ENCODE results near the gene DPP9. TPM values are rescaled to one million over a fixed set of nuclear protein-coding genes. Genes with fewer than 3 reads are reported as not detected.

The DPP9 gene
- total RNA-seq, 1 experiment from 2014 or later: 129 TPM

DNA sequence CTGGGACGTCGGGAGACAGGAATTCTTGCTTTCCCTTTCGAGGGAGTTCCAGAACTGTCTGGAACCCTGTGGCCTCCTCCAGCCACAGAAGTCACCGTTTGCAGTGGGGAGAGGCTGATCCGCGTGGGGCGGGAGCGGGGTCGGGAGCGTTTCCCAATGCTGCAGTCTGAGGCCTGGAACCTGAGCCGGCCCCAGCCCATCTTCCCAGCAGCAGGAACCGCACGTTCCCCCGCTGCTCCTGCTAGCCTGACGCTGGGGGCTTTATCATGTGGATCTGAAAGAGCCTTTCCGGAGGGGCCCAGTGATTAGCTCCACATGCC is 13.4 kb downstream of the DPP9 start:
- Histone ChIP-seq H3K9me2 (replicated peaks; ENCODE audit: low read length) (no peaks in the 10 kb centered on the region), H3K4me1 (ENCODE audit: insufficient read depth, low read length) (peaks cover 23% of the 10 kb centered on the region), H3K79me2 (ENCODE audit: low read length) (peaks cover 40% of the 10 kb centered on the region), H3K27me3 (ENCODE audit: low read length) (no peaks in the 10 kb centered on the region), H3K27ac (ENCODE audit: low read length) (no peak overlapping the region), H3K4me2 (ENCODE audit: low read length) (no peak overlapping the region), H3K9ac (ENCODE audit: low read length) (no peak overlapping the region), H4K20me1 (ENCODE audit: low read length) (no peaks in the 10 kb centered on the region), H3K4me3 (ENCODE audit: low read length) (no peak overlapping the region), H3F3A (ENCODE audit: low read length, unreplicated experiment) (no peaks in the 10 kb centered on the region), H2AFZ (ENCODE audit: low read length) (no peak overlapping the region), H3K36me3 (ENCODE audit: low read depth, low read length) (peaks cover 40% of the 10 kb centered on the region), H3K9me3 (ENCODE audit: low read length) (no peaks in the 10 kb centered on the region)
- CTCF ChIA-PET: no interaction called here
- POLR2A ChIA-PET (ENCODE audit: unreplicated experiment): no interaction called here
- no TSS peak for BruUV-seq (replicated peaks)
- DNase-seq (no peak), ATAC-seq (no peak)
- intact Hi-C loops (cut with micrococcal nuclease): no loop called here
- TF ChIP-seq, protein P1, sequence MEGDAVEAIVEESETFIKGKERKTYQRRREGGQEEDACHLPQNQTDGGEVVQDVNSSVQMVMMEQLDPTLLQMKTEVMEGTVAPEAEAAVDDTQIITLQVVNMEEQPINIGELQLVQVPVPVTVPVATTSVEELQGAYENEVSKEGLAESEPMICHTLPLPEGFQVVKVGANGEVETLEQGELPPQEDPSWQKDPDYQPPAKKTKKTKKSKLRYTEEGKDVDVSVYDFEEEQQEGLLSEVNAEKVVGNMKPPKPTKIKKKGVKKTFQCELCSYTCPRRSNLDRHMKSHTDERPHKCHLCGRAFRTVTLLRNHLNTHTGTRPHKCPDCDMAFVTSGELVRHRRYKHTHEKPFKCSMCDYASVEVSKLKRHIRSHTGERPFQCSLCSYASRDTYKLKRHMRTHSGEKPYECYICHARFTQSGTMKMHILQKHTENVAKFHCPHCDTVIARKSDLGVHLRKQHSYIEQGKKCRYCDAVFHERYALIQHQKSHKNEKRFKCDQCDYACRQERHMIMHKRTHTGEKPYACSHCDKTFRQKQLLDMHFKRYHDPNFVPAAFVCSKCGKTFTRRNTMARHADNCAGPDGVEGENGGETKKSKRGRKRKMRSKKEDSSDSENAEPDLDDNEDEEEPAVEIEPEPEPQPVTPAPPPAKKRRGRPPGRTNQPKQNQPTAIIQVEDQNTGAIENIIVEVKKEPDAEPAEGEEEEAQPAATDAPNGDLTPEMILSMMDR (conservative IDR thresholded peaks at IDR 0.05; ENCODE audit: low read depth, low read length): no peak

DNA sequence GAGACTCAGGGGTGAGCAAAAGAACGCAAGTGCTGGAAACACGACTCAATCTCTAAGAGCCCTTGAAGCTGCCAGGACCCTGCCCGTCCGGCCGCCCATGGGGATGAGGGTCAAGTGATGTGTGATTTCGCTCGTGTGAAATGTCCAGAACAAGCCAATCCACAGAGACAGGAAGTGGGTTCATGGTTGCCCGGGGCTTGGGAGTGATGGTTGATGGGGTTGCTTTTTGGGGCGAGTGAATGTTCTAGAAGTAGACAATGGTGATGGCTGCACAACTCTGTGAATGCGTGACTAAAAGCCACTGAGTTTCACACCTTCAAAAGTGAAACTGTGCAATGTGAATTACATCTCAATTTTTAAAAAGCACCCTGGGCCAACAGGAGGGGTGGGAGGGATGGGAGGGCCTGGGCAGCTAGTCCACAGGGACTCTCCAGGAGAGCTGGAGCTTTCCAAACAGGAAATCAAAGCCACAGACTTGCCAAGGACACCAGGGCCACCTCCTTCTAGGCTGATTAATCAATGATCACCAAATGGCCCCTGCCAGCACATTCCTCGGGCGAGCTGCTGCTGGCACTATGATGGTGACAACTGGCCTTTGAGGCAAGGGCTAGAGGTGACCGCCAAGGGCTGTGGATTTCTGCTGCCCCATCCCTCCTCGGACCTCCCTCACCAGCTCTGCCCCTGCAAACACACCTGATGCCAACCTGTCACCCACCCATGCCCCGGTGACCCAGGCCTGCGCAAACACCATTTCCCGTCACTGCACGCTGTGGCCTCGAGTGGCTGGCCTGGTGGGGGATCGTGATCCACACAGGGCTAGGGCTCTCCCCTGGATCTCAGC is 14.0 kb downstream of the DPP9 start:
- CTCF ChIA-PET: no interaction called here
- peaks cover 20% of the 10 kb centered on the region for H3K4me1 ChIP-seq (ENCODE audit: insufficient read depth, low read length)
- H3K9me3 ChIP-seq (ENCODE audit: low read length): no peaks in the 10 kb centered on the region
- peaks cover 38% of the 10 kb centered on the region for H3K36me3 ChIP-seq (ENCODE audit: low read depth, low read length)
- TF ChIP-seq, protein P1 (conservative IDR thresholded peaks at IDR 0.05; ENCODE audit: low read depth, low read length): no peak
- TF ChIP-seq EZH2phosphoT487 (IDR thresholded peaks at IDR 0.05; ENCODE audit: borderline replicate concordance, low read length) (no peak), EZH2 (IDR thresholded peaks at IDR 0.05; ENCODE audit: low read length, unreplicated experiment) (no peak)
- no peak overlapping the region for H2AFZ ChIP-seq (ENCODE audit: low read length)
- H3K9me2 ChIP-seq (replicated peaks; ENCODE audit: low read length): no peaks in the 10 kb centered on the region
- no peak overlapping the region for H3K9ac ChIP-seq (ENCODE audit: low read length)
- H3K4me2 ChIP-seq (ENCODE audit: low read length): no peak overlapping the region
- H4K20me1 ChIP-seq (ENCODE audit: low read length): no peaks in the 10 kb centered on the region
- ATAC-seq: no peak
- no TSS peak for BruUV-seq (replicated peaks)
- intact Hi-C loops (cut with micrococcal nuclease): no loop called here
- no peaks in the 10 kb centered on the region for H3F3A ChIP-seq (ENCODE audit: low read length, unreplicated experiment)
- no peak overlapping the region for H3K4me3 ChIP-seq (ENCODE audit: low read length)
- DNase-seq: no peak
- H3K27me3 ChIP-seq (ENCODE audit: low read length): no peaks in the 10 kb centered on the region
- POLR2A ChIA-PET (ENCODE audit: unreplicated experiment): no interaction called here
- no peak overlapping the region for H3K27ac ChIP-seq (ENCODE audit: low read length)
- H3K79me2 ChIP-seq (ENCODE audit: low read length): peaks cover 36% of the 10 kb centered on the region

DNA sequence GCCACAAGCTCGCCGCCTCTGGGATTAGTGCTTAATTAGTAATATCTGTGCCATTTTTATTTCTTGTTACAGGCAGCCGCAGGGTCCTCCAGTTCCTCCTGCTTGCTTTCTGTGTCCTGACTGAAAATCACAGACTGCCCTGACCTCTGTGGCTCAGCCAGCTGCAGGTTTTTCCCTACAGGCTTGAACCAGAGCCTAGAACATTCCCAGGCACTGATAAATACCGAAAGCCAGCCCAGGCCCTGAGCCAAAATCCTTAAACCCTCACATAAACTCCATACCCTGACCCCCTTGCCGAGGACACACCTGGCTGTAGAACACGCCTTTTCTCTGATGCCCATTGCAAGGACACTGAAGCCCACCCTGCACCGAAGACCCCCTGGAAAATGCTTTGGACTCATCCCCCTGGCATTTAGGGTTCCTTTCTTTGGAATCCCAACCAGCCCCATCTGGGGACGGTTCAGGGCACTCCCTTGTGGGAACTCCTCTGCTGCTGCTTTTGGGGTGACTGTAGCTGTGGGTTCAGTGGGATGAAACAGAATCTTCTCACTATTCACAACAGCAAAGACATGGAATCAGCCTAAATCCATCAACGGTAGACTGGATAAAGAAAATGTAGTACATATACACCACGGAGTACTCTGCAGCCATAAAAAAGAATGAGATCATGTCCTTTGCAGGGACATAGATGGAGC is 15.5 kb downstream of the DPP9 start:
- H3K9me2 ChIP-seq (replicated peaks; ENCODE audit: low read length): no peaks in the 10 kb centered on the region
- peaks cover 43% of the 10 kb centered on the region for H3K36me3 ChIP-seq (ENCODE audit: low read depth, low read length)
- no peak overlapping the region for H2AFZ ChIP-seq (ENCODE audit: low read length)
- no peak overlapping the region for H3K27ac ChIP-seq (ENCODE audit: low read length)
- ChIA-PET POLR2A (ENCODE audit: unreplicated experiment) (no interaction called here), CTCF (no interaction called here)
- H3K79me2 ChIP-seq (ENCODE audit: low read length): peaks cover 27% of the 10 kb centered on the region
- no peak overlapping the region for H3K4me3 ChIP-seq (ENCODE audit: low read length)
- no peak for DNase-seq
- peaks cover 6% of the 10 kb centered on the region for H3K4me1 ChIP-seq (ENCODE audit: insufficient read depth, low read length)
- H3K9me3 ChIP-seq (ENCODE audit: low read length): no peaks in the 10 kb centered on the region
- intact Hi-C loops (cut with micrococcal nuclease): no loop called here
- H3K4me2 ChIP-seq (ENCODE audit: low read length): no peak overlapping the region
- H3K9ac ChIP-seq (ENCODE audit: low read length): no peak overlapping the region
- no peaks in the 10 kb centered on the region for H4K20me1 ChIP-seq (ENCODE audit: low read length)
- ATAC-seq: no peak
- BruUV-seq (replicated peaks): no TSS peak
- no peaks in the 10 kb centered on the region for H3F3A ChIP-seq (ENCODE audit: low read length, unreplicated experiment)
- TF ChIP-seq, protein P1 (conservative IDR thresholded peaks at IDR 0.05; ENCODE audit: low read depth, low read length): no peak
- TF ChIP-seq EZH2 (IDR thresholded peaks at IDR 0.05; ENCODE audit: low read length, unreplicated experiment) (no peak), EZH2phosphoT487 (IDR thresholded peaks at IDR 0.05; ENCODE audit: borderline replicate concordance, low read length) (no peak)
- no peaks in the 10 kb centered on the region for H3K27me3 ChIP-seq (ENCODE audit: low read length)
